NOMO-1 (cell line): Measurements from ENCODE around the gene CTLA4.
A peak's percentile ranks its signal among the peaks of the same experiment; 100 is the strongest.

Experiments used
- DNase-seq, 2 experiments: peaks; one replicate each; lab custom pipeline; 2025; ENCODE audit not compliant: unreplicated experiment in 2 of 2; lab: John Stamatoyannopoulos, UW

CTLA4 gene

DNA sequence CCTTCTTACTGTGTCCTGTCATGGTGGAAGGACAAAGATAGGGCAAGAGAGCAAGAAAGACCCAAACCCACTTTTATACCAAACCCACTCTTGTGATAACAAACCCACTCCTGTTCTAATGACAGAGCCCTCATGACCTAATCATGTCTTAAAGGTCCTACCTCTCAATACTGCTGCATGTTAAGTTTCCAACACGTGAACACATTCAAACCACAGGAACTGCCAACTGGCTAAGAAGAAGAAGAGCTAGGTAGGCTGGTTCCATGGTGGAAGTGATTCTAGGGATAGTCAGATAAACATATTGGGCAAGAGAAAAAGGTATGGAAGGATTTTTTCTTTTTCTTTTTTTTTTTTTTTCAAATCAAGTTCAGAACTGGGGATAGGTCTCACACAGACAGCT is 22.0 kb downstream of the CTLA4 start:
- DNase-seq = no peak

DNA sequence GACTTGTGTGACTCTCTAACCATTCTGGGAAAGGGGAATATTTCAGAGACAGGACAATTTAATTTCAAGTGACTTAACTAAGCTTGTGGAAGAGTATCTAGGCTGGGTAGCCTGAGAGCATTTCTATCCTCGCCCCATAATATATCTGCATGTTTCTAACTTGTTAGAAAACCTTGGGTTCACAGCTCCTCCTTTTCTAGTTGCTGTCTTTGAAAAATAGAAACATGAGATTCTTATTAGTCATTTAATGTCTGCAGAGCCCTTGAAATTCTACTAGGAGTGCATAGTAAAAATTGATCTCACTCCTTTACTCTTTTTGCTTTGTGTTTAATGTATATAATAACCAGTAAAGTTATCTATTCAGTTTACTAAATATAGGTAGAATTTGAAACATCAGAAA is 22.4 kb downstream of the CTLA4 start:
- DNase-seq = no peak

DNA sequence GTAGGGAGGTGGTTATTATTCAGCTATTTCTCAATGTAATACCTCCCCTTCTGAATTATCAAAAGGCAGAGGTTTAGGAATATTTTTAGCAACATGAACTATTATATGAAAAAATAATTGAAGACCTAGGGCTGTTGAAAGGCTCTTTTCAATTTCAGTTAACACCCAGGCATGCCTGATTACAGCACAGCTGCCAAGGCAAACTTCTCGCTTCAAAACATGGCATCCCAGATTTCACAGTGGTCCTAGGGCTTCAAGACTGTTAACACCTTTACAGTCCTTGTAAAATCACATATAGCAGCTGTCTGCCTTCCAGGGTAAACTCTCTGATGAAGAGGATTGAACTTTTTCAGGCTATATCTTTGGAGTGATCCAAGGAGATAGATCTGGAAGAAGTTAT is 23.2 kb downstream of the CTLA4 start:
- no peak for DNase-seq

DNA sequence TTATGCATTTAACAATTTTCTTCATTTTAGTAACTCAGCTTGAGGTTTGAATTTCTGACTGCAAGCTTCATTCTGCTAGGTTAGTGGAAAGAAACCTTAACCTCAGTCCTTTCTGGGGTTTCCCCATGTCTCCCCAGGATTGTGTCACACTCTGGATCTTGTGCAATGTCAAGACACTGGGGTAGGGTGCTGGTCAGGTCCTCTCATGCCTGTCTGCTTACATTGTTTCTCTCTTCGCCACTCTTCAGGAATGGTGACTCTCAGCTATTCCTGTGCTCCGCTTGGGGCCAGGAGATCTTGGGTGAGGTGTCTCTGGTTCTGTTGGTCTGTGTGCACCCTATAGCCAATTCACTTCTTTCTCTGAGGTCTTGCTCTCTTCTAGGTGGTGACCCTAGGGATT is 23.9 kb downstream of the CTLA4 start:
- peak in 1 of 2 experiments; percentile 68 for DNase-seq

DNA sequence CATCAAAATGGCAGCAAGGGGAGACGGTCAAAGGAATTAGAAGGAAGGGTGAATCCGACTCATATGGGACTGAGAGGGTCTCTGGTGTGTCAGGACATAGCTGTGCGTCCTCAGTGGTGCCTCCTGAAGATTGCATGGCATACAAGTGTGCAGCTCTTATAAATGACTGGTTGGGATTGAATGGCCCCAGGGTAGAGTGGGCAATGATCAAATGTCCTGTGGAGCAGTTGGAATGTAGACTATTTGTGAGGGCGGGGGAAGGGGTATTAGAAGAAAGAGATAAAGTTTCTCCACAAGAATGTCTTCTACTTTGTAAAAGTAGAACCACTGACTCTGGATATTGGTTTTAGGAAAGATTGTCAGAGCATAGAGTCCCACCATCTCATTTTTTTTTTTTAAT is 24.6 kb downstream of the CTLA4 start:
- DNase-seq = no peak

DNA sequence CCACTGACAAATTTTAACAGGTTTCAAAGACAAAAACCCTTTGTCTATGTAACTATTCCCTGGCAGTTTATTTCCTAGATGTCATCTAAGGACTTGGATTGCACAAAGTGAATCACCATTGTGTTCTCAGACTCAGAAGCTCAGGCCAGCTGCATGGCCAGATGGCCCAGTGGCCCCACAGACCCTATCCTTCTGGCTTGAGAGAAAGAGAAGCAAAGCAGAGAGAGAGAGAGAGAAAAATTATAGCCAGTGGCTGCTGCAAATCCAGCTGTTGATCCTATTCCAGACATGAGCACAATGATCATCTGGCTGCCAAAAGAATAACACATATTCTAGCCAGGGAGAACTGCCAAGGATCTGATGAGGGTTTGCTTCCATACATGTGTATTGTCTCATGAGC is 25.8 kb downstream of the CTLA4 start:
- DNase-seq = no peak

DNA sequence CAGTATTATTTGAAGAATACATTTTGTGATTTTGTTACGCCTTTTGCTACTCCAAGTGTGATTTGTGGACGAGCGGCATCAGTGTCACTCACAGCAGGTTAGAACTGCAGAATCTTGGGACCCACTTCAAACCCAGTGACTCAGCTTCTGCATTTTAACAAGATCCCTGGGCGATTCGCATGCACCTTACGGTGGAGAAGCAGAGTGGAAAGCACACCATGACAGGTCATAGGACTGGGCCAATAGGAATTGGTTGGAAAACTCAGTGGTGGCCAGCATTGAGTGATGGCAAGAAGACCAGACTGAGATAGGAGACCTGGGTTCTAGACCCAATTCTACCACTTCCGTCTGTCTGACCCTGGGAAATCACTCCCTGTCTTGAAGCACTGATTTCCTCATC is 26.3 kb downstream of the CTLA4 start:
- no peak for DNase-seq

DNA sequence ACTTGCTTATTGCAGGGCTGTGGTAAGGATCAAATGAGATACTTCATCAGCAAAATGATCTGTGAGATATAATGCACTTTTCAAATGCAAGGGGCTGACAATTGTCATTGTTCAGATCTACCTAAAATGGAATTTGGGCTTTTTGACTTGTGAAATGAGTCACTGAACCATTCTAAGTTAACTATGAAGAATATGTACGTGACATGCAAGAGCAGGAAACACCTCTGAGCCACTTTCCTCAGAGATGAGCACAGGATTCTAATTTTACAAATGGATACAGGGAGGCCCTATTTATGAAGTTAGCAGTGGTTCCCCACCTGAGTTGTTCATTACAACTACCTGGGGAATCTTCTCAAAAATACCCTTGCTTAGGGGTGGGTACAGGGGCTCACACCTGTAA is 26.7 kb downstream of the CTLA4 start:
- no peak for DNase-seq

DNA sequence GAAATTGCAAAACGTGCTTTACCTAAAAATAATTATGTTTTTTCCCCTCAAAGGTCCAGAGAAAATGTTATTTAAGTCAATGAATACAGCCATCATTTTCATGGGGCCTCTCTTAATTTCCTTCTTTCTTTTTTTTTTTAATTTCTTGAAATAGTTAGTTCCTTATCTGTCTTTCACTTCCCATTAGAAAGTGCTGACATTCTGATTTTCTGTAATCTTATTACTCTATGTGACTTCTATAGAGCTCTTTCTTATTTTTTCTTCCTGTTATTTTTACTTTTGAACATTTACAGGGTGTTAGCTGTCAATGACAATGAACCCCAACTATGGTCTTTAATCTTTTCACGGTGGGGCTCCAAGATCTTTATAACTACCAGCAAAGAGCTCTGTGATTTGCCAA is 30.0 kb downstream of the CTLA4 start:
- peak; percentile 26 to 83 for DNase-seq

DNA sequence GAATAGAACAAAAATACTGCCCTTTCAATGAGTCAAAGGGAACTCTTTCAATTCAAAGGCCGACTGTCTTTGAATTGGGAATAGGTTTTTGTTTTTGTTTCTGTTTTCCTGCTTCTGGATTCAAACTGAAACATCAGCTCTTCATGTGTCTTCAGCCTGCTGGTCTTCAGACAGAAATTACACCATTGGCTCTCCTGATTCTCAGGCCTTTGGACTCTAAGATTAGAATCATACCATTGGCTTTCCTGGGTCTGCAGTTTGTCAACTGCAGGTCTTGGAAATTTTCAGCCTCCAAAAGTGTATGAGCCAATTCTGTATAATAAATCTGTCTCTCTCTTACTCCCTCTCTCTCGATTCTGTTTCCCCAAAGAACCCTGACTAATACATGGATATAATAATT is 31.1 kb downstream of the CTLA4 start:
- no peak for DNase-seq

DNA sequence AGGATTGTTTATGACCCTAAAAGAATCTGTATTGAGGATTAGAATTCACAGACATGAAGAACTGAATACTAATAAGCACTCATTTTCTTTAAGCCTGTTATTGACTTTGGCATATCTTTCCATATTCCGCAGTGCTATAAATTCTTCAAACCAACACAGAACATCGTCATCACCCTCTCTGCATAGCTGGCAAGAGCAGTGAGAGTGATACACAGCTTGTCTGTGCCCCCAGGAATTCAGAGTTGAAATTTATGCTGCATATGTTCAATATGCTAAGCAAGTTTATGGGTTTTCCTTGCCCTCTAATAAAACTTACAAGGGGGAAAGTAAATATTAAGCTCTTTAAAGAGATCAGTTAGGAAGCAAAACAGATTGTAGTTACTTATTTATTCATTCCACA is 32.7 kb downstream of the CTLA4 start:
- no peak for DNase-seq

DNA sequence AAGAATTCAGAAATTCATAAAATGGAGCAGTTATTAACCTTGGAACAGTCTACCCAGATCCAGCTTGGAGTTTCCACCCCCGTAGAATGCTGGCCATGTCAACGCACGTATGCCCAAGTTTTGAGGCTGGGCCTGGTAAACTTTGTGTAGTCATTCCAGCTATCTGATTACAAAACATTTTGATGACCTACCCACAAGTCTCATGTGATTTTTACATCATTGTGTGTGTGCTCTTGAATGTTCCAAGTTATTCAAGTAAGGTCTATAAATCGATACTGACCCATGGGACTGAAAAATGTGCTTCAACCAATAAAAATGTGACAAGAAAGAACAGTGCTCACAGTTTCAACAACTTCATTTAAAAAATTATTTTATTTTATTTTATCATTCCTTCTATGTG is 36.5 kb downstream of the CTLA4 start:
- no peak for DNase-seq

DNA sequence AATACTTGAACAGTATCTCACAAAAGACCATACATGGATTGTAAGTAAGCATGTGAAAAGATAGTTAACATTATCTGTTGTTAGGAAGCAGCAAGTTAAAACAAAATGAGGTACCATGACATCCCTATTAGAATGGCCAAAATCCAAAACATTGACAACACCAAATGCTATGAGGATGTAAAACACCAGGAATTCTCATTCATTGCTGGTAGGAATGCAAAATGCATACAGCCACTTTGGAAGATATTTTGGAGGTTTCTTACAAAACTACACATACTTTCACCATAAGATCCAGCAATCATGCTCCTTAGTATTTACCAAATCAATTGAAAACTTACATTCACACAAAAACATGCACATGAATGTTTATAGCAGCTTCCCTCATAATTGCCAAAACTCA is 38.1 kb downstream of the CTLA4 start:
- DNase-seq = no peak

DNA sequence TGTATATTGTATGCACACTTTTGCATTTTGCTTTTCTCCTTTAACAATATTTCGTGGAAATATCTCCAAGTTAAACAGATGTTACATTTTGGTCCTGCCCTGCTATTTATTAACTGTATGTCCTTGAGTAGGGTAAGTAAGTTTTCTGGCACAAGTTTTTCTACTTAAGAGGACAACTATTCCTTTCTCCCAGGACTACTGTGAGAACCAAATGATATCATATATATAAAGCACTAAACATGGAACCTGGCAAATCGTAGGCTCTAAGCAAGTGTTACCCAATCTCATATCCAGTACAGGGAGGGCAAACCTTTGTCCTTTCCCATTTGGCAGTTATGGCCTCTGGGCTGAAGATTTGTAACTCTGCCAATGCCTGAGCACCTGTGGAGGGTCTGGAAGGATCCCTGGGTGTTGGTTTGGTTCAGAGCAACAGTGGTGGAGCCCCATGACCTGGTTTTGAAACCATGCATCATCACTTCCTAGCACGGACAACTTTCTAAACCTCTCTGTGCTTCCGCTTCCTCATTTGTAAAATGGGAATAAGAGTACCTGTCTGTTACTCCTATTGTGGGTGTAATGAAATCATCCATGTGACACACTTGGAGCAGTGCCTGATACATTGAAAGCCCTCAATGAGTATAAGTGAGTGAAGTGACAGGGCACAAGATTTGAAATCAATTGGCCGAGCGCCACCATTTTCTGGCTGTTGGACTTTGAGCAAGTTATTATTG is 40.7 kb downstream of the CTLA4 start:
- DNase-seq = peak; percentile 44 to 72

DNA sequence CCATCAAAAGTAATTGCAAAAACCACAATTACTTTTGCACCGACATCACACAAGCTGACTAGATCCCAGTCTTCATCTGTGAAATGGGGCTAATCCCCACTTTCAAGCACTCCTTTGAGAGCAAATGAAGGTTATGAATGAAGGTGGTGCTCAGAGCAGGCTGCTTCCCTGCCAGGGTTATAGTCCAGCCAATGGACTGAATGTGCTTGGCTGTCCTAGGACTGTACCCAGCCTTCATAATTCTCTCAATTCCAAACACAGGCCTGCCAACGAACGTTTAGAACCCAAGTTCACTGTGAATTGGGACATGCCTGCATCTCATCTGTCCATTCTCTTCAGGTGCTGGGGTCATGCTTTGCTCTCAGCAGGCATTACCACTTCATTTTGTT is 41.2 kb downstream of the CTLA4 start:
- DNase-seq = no peak

DNA sequence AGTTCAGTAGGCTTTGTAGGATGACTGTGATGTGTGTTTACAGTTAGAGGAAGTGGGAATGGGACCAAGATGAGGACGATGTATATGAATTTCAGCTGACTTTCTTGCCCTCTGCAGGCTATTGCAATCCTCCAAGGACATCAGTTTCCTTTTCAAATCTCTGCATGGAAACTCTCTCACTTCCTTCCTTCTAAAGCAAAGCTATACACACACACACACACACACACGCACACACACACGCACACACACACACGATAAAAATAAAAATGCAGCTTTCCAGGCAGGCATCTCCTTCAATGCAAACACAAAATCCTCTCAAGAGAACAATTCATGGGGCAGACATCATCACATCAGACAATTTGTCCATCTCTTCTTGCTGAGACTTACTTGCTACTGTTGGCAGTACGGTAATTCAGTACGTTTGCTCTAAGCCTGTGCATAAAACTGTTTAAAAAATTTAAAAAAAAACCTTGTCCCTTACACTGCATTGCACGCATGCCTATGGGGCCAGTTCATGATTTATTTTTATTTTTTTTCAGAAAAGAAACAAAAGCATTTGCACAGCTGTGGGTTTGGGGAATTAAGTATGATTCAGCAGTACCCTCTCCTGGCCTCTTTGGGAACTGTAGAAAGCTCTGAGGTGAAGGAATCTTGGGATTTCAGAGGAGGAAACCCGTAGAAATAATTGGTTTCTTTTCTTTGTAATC is 41.8 kb downstream of the CTLA4 start:
- peak in 1 of 2 experiments; percentile 55 for DNase-seq

DNA sequence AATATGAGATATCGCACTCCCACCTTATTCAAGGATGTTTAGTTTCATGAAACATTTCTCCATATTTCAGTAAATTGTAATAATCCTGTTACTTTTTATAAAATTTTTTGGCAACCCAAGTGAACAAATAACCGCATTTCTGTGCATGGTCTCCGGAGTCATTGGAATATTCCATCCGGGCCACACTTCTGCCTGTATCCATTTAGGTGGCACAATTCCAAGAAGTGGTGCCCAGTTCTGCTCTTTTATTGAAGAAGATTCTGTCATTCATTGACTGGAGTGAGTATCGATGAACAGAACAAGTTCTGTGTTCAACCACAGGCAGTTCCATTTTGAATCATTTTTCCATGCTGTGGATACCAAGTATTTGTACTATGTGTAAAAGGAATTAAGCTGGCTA is 42.4 kb downstream of the CTLA4 start:
- DNase-seq = no peak

DNA sequence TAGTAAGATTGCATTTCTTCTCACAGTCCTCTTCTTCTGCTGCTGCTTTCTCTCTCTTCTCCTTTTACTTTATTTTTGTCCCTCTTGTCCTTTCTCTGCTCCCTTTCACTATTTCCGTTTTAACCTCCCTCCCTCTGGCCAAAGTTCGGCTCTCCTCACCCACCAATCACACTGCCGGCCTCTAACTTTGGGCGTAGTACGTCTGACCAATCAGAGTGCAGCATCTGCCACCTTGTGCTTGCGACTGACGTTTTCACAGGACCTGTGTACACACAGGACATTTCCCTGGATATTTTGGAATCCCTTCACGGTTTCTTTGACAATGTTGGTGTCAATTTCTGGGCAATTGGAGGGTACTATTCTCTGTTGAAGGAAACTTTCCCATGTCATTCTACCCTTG is 46.4 kb downstream of the CTLA4 start:
- DNase-seq = peak; percentile 62 to 69

DNA sequence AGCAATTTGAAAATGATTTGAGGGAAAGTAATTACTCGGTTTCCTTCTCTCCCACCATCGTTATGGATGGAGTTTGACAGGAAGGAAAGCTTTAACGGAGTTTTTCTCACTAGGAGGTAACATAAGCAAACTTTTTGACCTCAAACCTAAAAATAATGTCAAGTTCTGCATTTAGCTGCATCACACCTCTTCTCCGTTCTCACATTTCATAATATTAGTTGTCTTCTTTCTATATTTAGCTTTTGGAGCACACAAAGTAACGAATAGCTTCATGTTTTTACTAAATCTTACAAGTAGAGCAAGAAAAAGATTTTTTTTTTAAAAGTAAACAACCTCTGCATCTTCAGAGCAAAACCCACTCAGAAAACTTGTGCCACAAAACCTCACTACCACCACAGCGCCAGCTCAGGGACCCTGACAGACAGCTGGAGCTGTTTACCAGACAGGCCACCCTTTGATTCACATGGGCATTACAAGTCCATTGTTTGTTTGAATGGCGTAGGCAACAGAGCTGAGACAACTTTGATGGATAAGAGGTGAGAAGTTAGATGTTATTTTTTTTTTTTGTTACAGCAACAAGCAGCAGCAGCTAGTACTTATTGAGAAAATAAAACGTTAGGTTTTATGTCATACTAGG is 47.1 kb downstream of the CTLA4 start:
- DNase-seq = peak; percentile 64 to 68

DNA sequence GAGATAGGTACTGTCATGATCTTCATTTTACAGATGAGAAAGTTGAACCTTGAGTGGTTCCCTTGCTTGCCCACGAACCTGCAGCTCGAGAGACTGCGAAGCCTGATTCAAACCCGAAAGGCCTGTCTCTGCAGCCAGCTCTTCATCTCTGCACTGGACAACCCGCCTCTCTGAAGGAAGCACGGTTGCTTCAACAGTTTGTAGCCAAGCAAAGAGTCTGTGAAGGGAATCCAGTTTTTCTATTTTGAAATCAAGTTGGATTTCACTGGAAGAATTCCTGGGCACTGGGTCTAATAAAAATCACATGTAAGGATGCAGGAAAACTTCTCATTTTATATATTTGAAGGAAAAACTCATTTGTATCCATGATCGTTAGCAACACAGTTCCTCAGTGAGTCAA is 47.7 kb downstream of the CTLA4 start:
- DNase-seq = no peak

DNA sequence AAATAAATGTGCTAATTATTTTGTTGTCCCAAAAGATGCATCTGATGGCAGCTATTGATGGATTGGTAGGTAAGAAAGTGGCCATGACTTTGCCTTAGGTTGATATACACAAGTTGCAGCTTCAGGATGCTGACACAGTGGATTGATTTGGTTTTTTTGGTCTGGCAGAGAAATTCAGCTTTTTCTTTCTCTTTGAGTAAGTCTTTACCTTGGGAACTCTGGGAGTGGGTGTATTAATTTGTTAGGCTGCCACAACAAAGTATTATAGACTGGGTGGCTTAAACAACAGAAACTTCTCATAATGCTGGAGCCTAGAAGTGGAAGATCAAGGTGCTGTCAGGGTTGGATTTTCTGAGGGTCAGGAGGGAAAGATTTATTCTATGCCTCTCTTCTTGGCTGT is 49.2 kb downstream of the CTLA4 start:
- DNase-seq = no peak

DNA sequence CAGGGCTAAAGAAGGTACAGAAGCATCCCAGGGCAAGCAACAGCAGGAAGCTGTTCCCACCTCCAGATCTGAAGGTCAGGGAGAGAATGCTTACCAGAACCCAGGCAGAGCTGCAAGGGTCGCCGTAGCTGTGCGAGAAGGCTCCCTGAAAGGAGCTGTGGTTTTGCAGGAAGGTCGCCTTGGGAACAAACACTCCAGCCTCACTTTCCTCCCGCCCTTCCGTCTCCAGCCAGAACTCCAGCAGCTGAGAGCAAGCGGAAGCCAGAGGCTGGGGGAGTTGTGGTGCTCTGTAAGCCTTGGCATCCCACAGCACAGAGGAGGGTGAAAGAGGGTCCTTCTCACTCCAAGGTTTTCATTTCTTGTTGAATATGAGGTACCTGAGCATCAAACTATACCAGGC is 50.7 kb downstream of the CTLA4 start:
- DNase-seq = no peak
